ENCODE results near the gene CC2D1B.

GRCh38 chr1:52356818-52357355, 9.1 kb downstream of the CC2D1B start:
- TF ChIP-seq CREM (CRISPR knock-in tag; IDR thresholded peaks at IDR 0.05) (no peak), CTCF (IDR thresholded peaks at IDR 0.05) (no peak), MAX (CRISPR knock-in tag; IDR thresholded peaks at IDR 0.05) (no peak), CBFB (CRISPR knock-in tag; IDR thresholded peaks at IDR 0.05; ENCODE audit: low read depth) (no peak), FOXP4 (CRISPR knock-in tag; IDR thresholded peaks at IDR 0.05) (no peak), NFYB (CRISPR knock-in tag; conservative IDR thresholded peaks at IDR 0.05; ENCODE audit: low read depth) (no peak), ZNF232 (CRISPR knock-in tag; IDR thresholded peaks at IDR 0.05) (no peak)
- TF ChIP-seq, protein P1, sequence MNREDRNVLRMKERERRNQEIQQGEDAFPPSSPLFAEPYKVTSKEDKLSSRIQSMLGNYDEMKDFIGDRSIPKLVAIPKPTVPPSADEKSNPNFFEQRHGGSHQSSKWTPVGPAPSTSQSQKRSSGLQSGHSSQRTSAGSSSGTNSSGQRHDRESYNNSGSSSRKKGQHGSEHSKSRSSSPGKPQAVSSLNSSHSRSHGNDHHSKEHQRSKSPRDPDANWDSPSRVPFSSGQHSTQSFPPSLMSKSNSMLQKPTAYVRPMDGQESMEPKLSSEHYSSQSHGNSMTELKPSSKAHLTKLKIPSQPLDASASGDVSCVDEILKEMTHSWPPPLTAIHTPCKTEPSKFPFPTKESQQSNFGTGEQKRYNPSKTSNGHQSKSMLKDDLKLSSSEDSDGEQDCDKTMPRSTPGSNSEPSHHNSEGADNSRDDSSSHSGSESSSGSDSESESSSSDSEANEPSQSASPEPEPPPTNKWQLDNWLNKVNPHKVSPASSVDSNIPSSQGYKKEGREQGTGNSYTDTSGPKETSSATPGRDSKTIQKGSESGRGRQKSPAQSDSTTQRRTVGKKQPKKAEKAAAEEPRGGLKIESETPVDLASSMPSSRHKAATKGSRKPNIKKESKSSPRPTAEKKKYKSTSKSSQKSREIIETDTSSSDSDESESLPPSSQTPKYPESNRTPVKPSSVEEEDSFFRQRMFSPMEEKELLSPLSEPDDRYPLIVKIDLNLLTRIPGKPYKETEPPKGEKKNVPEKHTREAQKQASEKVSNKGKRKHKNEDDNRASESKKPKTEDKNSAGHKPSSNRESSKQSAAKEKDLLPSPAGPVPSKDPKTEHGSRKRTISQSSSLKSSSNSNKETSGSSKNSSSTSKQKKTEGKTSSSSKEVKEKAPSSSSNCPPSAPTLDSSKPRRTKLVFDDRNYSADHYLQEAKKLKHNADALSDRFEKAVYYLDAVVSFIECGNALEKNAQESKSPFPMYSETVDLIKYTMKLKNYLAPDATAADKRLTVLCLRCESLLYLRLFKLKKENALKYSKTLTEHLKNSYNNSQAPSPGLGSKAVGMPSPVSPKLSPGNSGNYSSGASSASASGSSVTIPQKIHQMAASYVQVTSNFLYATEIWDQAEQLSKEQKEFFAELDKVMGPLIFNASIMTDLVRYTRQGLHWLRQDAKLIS (CRISPR knock-in tag; IDR thresholded peaks at IDR 0.05; ENCODE audit: borderline replicate concordance) = no peak

All from WTC11 (cell line).